Ascending aorta (tissue), 2 donors: Measurements from ENCODE around the gene LAMA3. TPM values are rescaled to one million over a fixed set of nuclear protein-coding genes. Genes with fewer than 3 reads are reported as not detected.

Experiments used
- DNase-seq, 2 donors: peaks; one replicate each; pipeline ENCODE4 v3.0.0-alpha.2; 2019; ENCODE audit warnings: low spot score in 2 of 2
- H3K27ac ChIP-seq, 2 donors: fragments of 200-600 bp; sonication (generic); one replicate each; pipeline ENCODE4 v1.5.1; 2016 to 2017; ENCODE audit warnings: mild to moderate bottlenecking in 1 of 2
- H3K27me3 ChIP-seq: fragments of 200-600 bp; sonication (generic); one replicate; pipeline ENCODE4 v1.5.1; 2017
- H3K36me3 ChIP-seq, 2 donors: fragments of 200-600 bp; sonication (generic); one replicate each; pipeline ENCODE4 v1.5.1; 2016
- H3K4me1 ChIP-seq, 2 donors: fragments of 200-600 bp; sonication (generic); one replicate each; pipeline ENCODE4 v1.5.1; 2016 to 2017; ENCODE audit warnings: mild to moderate bottlenecking in 1 of 2
- H3K4me3 ChIP-seq, 2 donors: fragments of 200-600 bp; sonication (generic); one replicate each; pipeline ENCODE4 v1.5.1; 2016 to 2017; ENCODE audit warnings: mild to moderate bottlenecking in 1 of 2
- H3K9me3 ChIP-seq, 2 donors: fragments of 200-600 bp; sonication (generic); one replicate each; pipeline ENCODE4 v1.5.1; 2016
- CTCF ChIP-seq, 3 experiments: fragments of 200-600 bp in 2 of 3; fragments of 450-650 bp in 1 of 3; sonication (generic) in 2 of 3; IDR thresholded peaks; one replicate each; pipeline ENCODE4 v1.5.1; 2016 to 2019; ENCODE audit warnings: antibody characterized with exemption in 3 of 3, mild to moderate bottlenecking in 1 of 3, moderate library complexity in 1 of 3
- intact Hi-C: fragments of 100-400 bp; cut with DNase I; formaldehyde crosslinking; loops from one replicate; pipeline ENCODE4 v1.15.1; 2023
- total RNA-seq: library from RNA; depleted of rRNA; stranded (reverse); fragments of >200 nt; gene quantifications from one replicate; pipeline ENCODE4 v1.1.0, GENCODE V29; 2016

LAMA3 gene
- total RNA-seq, 1 donor from 2014 or later = 27.2 TPM

- TF ChIP-seq CTCF (IDR thresholded peaks at IDR 0.05) = no peak
- peaks cover 0 to 4% of the 10 kb centered on the region in 2 donors for H3K4me1 ChIP-seq
- no peak for DNase-seq
- H3K9me3 ChIP-seq = no peaks in the 10 kb centered on the region
- no peaks in the 10 kb centered on the region for H3K27me3 ChIP-seq
- intact Hi-C loops = no loop called here
- no peak overlapping the region for H3K27ac ChIP-seq
- H3K36me3 ChIP-seq = no peaks in the 10 kb centered on the region
- H3K4me3 ChIP-seq = no peak overlapping the region
Observed at GRCh38 chr18:23664674-23665073, 24.6 kb upstream of the LAMA3 start.

- Histone ChIP-seq H3K4me3 (no peak overlapping the region), H3K9me3 (no peaks in the 10 kb centered on the region), H3K36me3 (no peaks in the 10 kb centered on the region), H3K4me1 (peaks cover 0 to 3% of the 10 kb centered on the region in 2 donors), H3K27me3 (no peaks in the 10 kb centered on the region), H3K27ac (no peak overlapping the region)
- intact Hi-C loops = no loop called here
- DNase-seq = no peak
- TF ChIP-seq CTCF (IDR thresholded peaks at IDR 0.05) = no peak
Observed at GRCh38 chr18:23667114-23667513, 22.1 kb upstream of the LAMA3 start.

- Histone ChIP-seq H3K27me3 (no peaks in the 10 kb centered on the region), H3K4me3 (no peak overlapping the region), H3K4me1 (no peaks in the 10 kb centered on the region), H3K9me3 (no peaks in the 10 kb centered on the region), H3K27ac (no peak overlapping the region), H3K36me3 (no peaks in the 10 kb centered on the region)
- intact Hi-C loops = no loop called here
- no peak for DNase-seq
- no peak for TF ChIP-seq CTCF (IDR thresholded peaks at IDR 0.05)
Observed at GRCh38 chr18:23668731-23669130, 20.5 kb upstream of the LAMA3 start.

- no peaks in the 10 kb centered on the region for H3K9me3 ChIP-seq
- no peak for TF ChIP-seq CTCF (IDR thresholded peaks at IDR 0.05)
- no peaks in the 10 kb centered on the region for H3K27me3 ChIP-seq
- H3K4me1 ChIP-seq = no peaks in the 10 kb centered on the region
- H3K36me3 ChIP-seq = no peaks in the 10 kb centered on the region
- no peak overlapping the region for H3K4me3 ChIP-seq
- no peak for DNase-seq
- intact Hi-C loops = no loop called here
- H3K27ac ChIP-seq = no peak overlapping the region
Observed at GRCh38 chr18:23669202-23669766, 20.0 kb upstream of the LAMA3 start.

DNA sequence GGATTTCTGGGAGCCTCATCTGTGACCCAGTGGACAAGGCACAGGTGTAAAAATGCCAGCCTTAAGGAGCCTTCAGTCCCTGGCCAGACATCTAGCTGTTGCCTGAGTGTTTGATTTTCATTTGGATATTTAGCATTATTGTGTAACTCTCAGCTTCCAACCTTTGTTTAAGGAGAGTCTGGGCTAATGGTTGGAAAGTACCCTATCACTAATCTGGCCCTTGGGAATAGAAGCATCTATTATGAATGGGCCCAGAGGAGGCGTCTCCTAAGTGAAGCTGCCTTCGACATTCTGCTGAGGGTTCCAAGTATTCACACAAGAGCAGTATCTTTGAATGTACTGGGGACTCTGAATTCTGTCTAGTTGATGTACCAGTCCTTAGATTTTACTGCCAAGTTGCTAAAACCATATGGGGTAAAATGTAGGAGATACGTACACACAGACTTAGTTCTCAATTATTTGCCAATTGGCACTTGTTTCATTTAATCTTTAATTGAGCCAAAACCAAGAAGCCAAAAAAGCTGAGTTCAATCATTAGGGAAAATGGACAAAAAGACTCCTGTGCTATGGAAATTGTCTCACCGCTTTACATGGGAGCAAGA lies 19.3 kb upstream of the LAMA3 start:
- intact Hi-C loops = no loop called here
- H3K4me1 ChIP-seq = no peaks in the 10 kb centered on the region
- DNase-seq = no peak

More for the DNA sequence above, 19.3 kb upstream of the LAMA3 start:
- no peak overlapping the region for H3K4me3 ChIP-seq
- TF ChIP-seq CTCF (IDR thresholded peaks at IDR 0.05) = no peak
- H3K27me3 ChIP-seq = no peaks in the 10 kb centered on the region
- H3K36me3 ChIP-seq = no peaks in the 10 kb centered on the region
- no peak overlapping the region for H3K27ac ChIP-seq
- H3K9me3 ChIP-seq = no peaks in the 10 kb centered on the region
